ENCODE measurements around the gene JAM3.

- TF ChIP-seq EZH2phosphoT487 (IDR thresholded peaks at IDR 0.05; ENCODE audit: insufficient read depth, low read depth) = no peak
- no peak for TF ChIP-seq EZH2 (IDR thresholded peaks at IDR 0.05; ENCODE audit: insufficient read depth, poor library complexity, severe bottlenecking)
Measured at GRCh38 chr11:134019500-134019899, 49.4 kb upstream of the JAM3 start.
